GM18951 (cell line): ENCODE results near the gene TCF12.

Experiments used
- POLR2A ChIP-seq: IDR thresholded peaks from 4 replicates; pipeline ENCODE4 v1.6.1; 2011; ENCODE audit warnings: mild to moderate bottlenecking; ENCODE audit not compliant: insufficient read length, insufficient read depth; ENCODE audit errors: extremely low read depth
- in situ Hi-C: fragments of 300-500 bp; cut with MboI; formaldehyde crosslinking; loops from one replicate; pipeline ENCODE4 v1.12.0; 2022; ENCODE audit warnings: low sequenced_read_pairs, mixed read lengths, inconsistent platforms; ENCODE audit not compliant: unreplicated experiment

The TCF12 gene

GRCh38 chr15:57314221-57314620, 395.8 kb downstream of the TCF12 start:
- no peak for TF ChIP-seq POLR2A
- in situ Hi-C loops = loop anchor here (25.0 kb wide), 3 partner anchors 302 to 827 kb away; no protein-coding TSS in a partner anchor

DNA sequence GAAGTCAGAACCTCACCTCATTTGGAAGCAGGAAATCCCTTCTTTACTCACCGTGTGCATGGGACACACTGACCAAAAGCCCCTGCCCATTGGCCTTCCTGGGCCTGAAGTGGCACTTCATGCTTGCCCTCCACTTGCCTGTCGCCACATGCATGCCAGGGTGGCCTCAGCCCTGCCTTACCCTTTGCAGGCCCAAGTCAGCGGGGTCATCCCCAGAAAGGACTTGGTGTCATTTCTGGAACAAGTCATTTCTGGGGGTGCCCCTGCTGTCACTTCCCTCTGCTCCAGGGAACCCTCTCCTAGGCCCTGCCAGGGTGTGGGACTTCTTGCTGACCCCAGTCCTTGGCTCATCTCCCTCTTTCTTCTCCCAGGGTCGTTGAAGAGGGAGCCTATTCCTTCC, 398.0 kb downstream of the TCF12 start:
- TF ChIP-seq POLR2A = no peak
- in situ Hi-C loops = loop anchor here (25.0 kb wide), 3 partner anchors 304 to 829 kb away; no protein-coding TSS in a partner anchor

- in situ Hi-C loops = loop anchor here (25.0 kb wide), 3 partner anchors 307 to 832 kb away; no protein-coding TSS in a partner anchor
- no peak for TF ChIP-seq POLR2A
These were observed 400.9 kb downstream of the TCF12 start for GRCh38 chr15:57319226-57319918.

DNA sequence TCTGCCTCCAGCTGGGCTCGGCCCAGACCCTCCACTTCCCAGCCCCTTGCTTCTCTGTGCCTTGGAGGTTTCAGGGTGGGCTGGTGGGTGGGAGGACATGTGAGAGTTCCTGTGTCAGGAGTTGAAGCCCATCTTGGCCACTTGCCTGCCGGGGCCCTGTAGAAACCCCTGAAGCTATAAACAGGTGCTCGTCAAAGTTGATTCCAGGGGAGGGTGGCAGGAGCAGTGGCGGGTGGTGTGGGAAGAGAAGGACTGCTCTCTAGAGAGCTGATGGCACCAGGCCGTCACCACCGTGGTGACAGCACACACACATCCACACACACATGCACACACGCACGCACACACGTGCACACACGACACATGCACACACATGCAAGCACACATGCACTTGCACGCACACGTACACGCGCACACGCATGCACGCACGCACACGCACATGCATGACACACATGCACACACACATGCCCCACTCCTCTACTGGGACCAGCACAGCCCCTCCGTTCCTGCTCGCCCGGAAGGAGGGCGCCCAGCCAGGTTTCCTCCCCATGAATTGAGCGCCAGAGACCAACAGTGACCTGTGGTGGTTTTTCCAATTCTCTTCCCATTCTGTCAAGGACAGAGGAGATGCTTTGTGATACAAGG, 401.6 kb downstream of the TCF12 start:
- TF ChIP-seq POLR2A = no peak
- in situ Hi-C loops = loop anchor here (25.0 kb wide), 3 partner anchors 308 to 833 kb away; no protein-coding TSS in a partner anchor

DNA sequence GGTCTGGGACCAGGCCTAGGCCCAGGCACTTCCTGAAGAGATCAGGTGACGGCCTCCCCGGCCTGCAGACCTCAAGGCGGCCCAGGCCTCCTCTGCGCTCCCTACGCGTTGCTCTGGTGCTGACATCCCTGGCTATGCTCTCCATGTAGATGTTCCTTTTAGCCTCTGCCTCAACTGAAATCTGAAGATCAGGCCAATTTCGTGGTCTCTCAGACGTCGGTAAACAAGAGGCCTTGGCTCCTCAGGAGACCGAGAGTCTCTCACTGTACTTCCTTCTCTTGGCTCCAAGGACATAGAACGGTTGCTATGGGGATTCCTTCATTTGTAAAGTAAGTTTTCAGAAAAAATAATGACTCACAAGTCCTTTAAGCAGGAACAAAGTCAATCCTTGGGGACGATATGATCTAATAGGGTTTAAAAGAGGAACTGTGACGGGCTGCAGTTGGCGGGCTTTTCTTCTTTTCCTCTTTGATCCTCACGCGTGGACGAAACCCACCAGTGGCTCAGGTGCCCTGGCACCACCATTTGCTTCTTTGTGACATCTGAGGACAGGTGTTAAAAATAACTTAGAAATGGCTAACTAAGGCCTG, 402.3 kb downstream of the TCF12 start:
- no peak for TF ChIP-seq POLR2A
- in situ Hi-C loops = loop anchor here (25.0 kb wide), 3 partner anchors 308 to 833 kb away; no protein-coding TSS in a partner anchor

GRCh38 chr15:57321485-57321884, 403.0 kb downstream of the TCF12 start:
- in situ Hi-C loops = loop anchor here (25.0 kb wide), 3 partner anchors 309 to 834 kb away; no protein-coding TSS in a partner anchor
- no peak for TF ChIP-seq POLR2A

DNA sequence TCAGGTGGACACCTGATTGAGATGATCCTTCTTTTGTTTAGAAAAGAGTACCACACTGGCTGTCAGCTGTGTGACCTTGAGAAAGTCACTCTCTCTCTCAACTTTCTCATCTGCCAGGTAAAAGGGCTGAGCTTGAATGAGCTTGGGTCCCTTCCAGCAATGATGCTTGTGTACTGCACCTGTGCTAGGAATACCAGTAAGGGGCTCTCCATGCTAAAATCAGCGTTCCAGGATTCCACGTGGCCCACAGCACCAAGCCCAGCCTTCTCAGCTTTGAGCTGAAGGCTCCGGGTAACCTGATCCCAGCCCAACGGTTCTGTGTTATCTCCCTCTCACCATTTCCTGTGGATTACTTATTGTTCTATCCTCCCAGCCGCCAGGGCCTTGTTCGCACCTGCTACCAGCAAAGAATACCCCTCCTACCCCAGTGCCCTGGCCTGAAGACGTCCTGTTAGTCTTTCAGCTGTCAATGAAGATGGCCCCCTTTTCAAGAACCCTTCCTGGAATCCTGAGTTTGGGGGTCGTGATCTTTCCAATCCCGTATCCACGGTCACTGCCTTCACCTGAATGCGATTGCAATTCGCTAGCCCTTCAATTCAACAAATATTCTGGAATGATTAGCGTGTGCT, 403.6 kb downstream of the TCF12 start:
- in situ Hi-C loops = loop anchor here (25.0 kb wide), 3 partner anchors 310 to 835 kb away; no protein-coding TSS in a partner anchor

DNA sequence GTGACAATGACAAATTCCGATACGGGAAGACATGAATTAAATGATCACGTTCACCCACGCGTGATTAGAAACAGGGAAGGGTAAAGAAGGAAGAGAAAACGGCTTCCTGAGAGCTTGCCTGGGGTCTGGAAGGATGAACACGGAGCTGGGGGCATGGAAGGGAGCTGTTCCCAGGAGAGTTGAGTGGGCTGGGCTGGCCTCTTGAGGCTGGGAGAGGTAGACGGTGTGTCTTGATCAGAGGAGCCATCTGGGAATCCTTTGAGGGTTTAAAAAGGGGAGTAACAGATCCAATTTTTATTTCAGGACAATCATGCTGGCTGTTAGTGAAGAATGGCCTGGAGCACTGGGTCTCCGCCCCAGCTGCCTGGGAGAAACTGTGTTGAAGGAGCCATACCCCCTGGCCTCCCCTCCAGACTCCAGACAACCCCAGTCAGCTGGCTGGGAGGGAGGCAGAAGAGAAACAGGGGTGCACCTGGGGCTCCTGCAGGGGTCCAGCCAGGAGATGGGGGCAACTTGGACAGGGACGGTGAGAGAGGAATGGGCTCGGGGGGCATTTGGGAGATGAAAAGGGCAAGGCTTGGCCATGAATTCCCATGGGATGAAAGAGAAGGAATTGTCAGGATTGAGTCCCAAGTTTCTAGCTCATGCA, 404.3 kb downstream of the TCF12 start:
- in situ Hi-C loops = loop anchor here (25.0 kb wide), 3 partner anchors 310 to 835 kb away; no protein-coding TSS in a partner anchor
- TF ChIP-seq POLR2A = no peak

More for the DNA sequence above, 403.6 kb downstream of the TCF12 start:
- TF ChIP-seq POLR2A = no peak

- in situ Hi-C loops = loop anchor here (25.0 kb wide), 3 partner anchors 311 to 836 kb away; no protein-coding TSS in a partner anchor
- TF ChIP-seq POLR2A = no peak
These were observed 404.9 kb downstream of the TCF12 start for GRCh38 chr15:57323299-57323805.

DNA sequence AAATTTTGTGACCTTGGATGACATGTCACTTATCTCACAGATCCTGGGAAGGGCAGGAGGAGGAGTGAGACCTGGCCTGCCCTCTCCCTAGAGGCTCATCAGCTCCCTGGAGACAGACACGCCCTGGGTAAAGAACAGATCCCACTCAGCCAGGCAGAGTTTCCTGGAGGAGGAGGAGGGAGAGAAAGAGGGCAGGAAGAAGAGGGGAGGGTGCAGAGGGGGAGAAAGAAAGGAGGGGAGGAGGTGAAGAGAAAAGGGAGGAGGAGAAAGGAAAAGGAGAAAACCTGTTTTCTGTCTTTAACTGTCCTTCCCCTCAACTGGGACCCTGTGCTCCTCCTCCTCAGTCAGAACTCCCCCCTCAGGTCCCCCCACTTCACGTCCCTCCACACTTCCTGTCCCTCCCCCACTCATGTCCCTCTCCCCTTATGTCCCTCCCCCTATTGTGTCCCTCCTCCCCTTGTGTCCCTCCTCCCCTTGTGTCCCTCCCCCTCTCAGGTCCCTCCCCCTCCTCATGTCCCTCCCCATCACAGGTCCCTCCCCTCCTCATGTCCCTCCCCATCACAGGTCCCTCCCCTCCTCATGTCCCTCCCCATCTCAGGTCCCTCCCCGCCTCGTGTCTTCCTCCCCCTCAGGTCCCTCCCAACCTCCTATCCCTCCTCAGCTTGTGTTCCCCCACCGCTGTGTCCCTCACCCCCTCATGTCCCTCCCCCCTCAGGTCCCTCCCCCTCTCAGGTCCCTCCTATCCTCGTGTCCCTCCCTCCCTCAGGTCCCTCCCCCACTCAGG, 405.6 kb downstream of the TCF12 start:
- in situ Hi-C loops = loop anchor here (25.0 kb wide), 3 partner anchors 312 to 837 kb away; no protein-coding TSS in a partner anchor
- TF ChIP-seq POLR2A = no peak

DNA sequence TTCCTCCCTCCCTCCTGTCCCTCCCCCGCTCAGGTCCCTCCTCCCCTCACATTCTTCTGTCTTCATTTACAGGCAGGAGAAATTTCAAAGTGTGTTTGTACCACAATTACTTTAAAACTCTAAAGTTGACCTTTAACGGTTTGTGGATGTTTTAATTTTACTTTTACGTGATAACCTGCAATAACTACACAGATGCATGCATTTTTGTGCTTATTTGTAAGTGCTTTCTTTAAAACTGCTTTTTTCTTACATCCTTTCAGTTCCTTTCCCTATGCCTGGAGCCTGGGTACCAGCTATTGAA, 406.1 kb downstream of the TCF12 start:
- in situ Hi-C loops = loop anchor here (25.0 kb wide), 3 partner anchors 312 to 837 kb away; no protein-coding TSS in a partner anchor
- TF ChIP-seq POLR2A = no peak
